ENCODE results near the gene MBTPS1. TPM values are rescaled to one million over a fixed set of nuclear protein-coding genes. Genes with fewer than 3 reads are reported as not detected.

The MBTPS1 gene
- total RNA-seq, 1 donor from 2014 or later, result 85.9 TPM

- no peak overlapping the region for H3K27ac Mint-ChIP-seq (ENCODE audit: unreplicated experiment)
- DNase-seq (ENCODE audit: low read depth) (no peak), FAIRE-seq (no peak)
- Histone ChIP-seq H3K4me1 (ENCODE audit: insufficient read depth, low read length) (peaks cover 2% of the 10 kb centered on the region), H4K20me1 (ENCODE audit: insufficient read depth, low read length) (peaks cover 69% of the 10 kb centered on the region), H2AFZ (ENCODE audit: low read depth, low read length) (no peak overlapping the region), H3K27me3 (ENCODE audit: insufficient read depth, low read length) (no peaks in the 10 kb centered on the region), H3K9ac (ENCODE audit: low read length) (no peak overlapping the region), H3K4me3 (ENCODE audit: insufficient read depth, low read depth, low read length) (no peak overlapping the region), H3K27ac (ENCODE audit: low read depth, low read length) (no peak overlapping the region), H3K79me2 (ENCODE audit: insufficient read depth, low read length) (peaks cover 96% of the 10 kb centered on the region), H3K9me3 (ENCODE audit: insufficient read depth, low read depth, low read length) (no peaks in the 10 kb centered on the region), H3K36me3 (ENCODE audit: insufficient read depth, low read length) (peaks cover 3% of the 10 kb centered on the region), H3K4me2 (ENCODE audit: low read length) (no peak overlapping the region)
- peaks cover 10% of the 10 kb centered on the region for H3K36me3 Mint-ChIP-seq (ENCODE audit: low read depth, unreplicated experiment)
- TF ChIP-seq EZH2 (IDR thresholded peaks at IDR 0.05; ENCODE audit: insufficient read depth, low read length) (no peak), CTCF (IDR thresholded peaks at IDR 0.05; ENCODE audit: insufficient read depth, low read depth, low read length) (no peak)
- peaks cover 10% of the 10 kb centered on the region for H3K4me1 Mint-ChIP-seq (ENCODE audit: low read depth, unreplicated experiment)
- H3K9me3 Mint-ChIP-seq (ENCODE audit: unreplicated experiment), result peaks cover 2% of the 10 kb centered on the region
- H3K27me3 Mint-ChIP-seq (ENCODE audit: low read depth, unreplicated experiment), result no peaks in the 10 kb centered on the region
- no peak overlapping the region for H3K4me3 Mint-ChIP-seq (ENCODE audit: unreplicated experiment)
Measured at GRCh38 chr16:84110527-84110926, 6.2 kb downstream of the MBTPS1 start.

GRCh38 chr16:84109598-84110335 lies 7.0 kb downstream of the MBTPS1 start:
- Histone ChIP-seq H4K20me1 (ENCODE audit: insufficient read depth, low read length) (peaks cover 68% of the 10 kb centered on the region), H3K79me2 (ENCODE audit: insufficient read depth, low read length) (peaks cover 94% of the 10 kb centered on the region), H3K36me3 (ENCODE audit: insufficient read depth, low read length) (peaks cover 3% of the 10 kb centered on the region), H3K4me2 (ENCODE audit: low read length) (no peak overlapping the region), H3K27me3 (ENCODE audit: insufficient read depth, low read length) (no peaks in the 10 kb centered on the region), H3K9ac (ENCODE audit: low read length) (no peak overlapping the region), H2AFZ (ENCODE audit: low read depth, low read length) (no peak overlapping the region), H3K4me1 (ENCODE audit: insufficient read depth, low read length) (no peaks in the 10 kb centered on the region), H3K9me3 (ENCODE audit: insufficient read depth, low read depth, low read length) (no peaks in the 10 kb centered on the region), H3K27ac (ENCODE audit: low read depth, low read length) (no peak overlapping the region), H3K4me3 (ENCODE audit: insufficient read depth, low read depth, low read length) (no peak overlapping the region)
- H3K9me3 Mint-ChIP-seq (ENCODE audit: unreplicated experiment), result peaks cover 2% of the 10 kb centered on the region
- DNase-seq (ENCODE audit: low read depth) (peak; percentile 45), FAIRE-seq (no peak)
- H3K27ac Mint-ChIP-seq (ENCODE audit: unreplicated experiment), result no peak overlapping the region
- no peaks in the 10 kb centered on the region for H3K27me3 Mint-ChIP-seq (ENCODE audit: low read depth, unreplicated experiment)
- H3K4me1 Mint-ChIP-seq (ENCODE audit: low read depth, unreplicated experiment), result peaks cover 8% of the 10 kb centered on the region
- H3K36me3 Mint-ChIP-seq (ENCODE audit: low read depth, unreplicated experiment), result peaks cover 10% of the 10 kb centered on the region
- H3K4me3 Mint-ChIP-seq (ENCODE audit: unreplicated experiment), result no peak overlapping the region
- no peak for TF ChIP-seq EZH2 (IDR thresholded peaks at IDR 0.05; ENCODE audit: insufficient read depth, low read length)
- TF ChIP-seq CTCF (IDR thresholded peaks at IDR 0.05; ENCODE audit: insufficient read depth, low read depth, low read length), result no peak

GRCh38 chr16:84107921-84108320 lies 8.8 kb downstream of the MBTPS1 start:
- DNase-seq (ENCODE audit: low read depth) (no peak), FAIRE-seq (no peak)
- H3K9me3 ChIP-seq (ENCODE audit: insufficient read depth, low read depth, low read length), result no peaks in the 10 kb centered on the region
- H3K27ac ChIP-seq (ENCODE audit: low read depth, low read length), result no peak overlapping the region
- peaks cover 10% of the 10 kb centered on the region for H3K36me3 Mint-ChIP-seq (ENCODE audit: low read depth, unreplicated experiment)
- H3K4me2 ChIP-seq (ENCODE audit: low read length), result no peak overlapping the region
- no peak overlapping the region for H3K9ac ChIP-seq (ENCODE audit: low read length)
- no peak overlapping the region for H3K27ac Mint-ChIP-seq (ENCODE audit: unreplicated experiment)
- H2AFZ ChIP-seq (ENCODE audit: low read depth, low read length), result no peak overlapping the region
- H3K79me2 ChIP-seq (ENCODE audit: insufficient read depth, low read length), result peaks cover 95% of the 10 kb centered on the region
- peaks cover 3% of the 10 kb centered on the region for H3K36me3 ChIP-seq (ENCODE audit: insufficient read depth, low read length)
- peaks cover 2% of the 10 kb centered on the region for H3K9me3 Mint-ChIP-seq (ENCODE audit: unreplicated experiment)
- no peak overlapping the region for H3K4me3 Mint-ChIP-seq (ENCODE audit: unreplicated experiment)
- H3K27me3 ChIP-seq (ENCODE audit: insufficient read depth, low read length), result no peaks in the 10 kb centered on the region
- TF ChIP-seq CTCF (IDR thresholded peaks at IDR 0.05; ENCODE audit: insufficient read depth, low read depth, low read length) (no peak), EZH2 (IDR thresholded peaks at IDR 0.05; ENCODE audit: insufficient read depth, low read length) (no peak)
- peaks cover 84% of the 10 kb centered on the region for H4K20me1 ChIP-seq (ENCODE audit: insufficient read depth, low read length)
- no peaks in the 10 kb centered on the region for H3K27me3 Mint-ChIP-seq (ENCODE audit: low read depth, unreplicated experiment)
- peaks cover 14% of the 10 kb centered on the region for H3K4me1 Mint-ChIP-seq (ENCODE audit: low read depth, unreplicated experiment)
- no peaks in the 10 kb centered on the region for H3K4me1 ChIP-seq (ENCODE audit: insufficient read depth, low read length)
- H3K4me3 ChIP-seq (ENCODE audit: insufficient read depth, low read depth, low read length), result no peak overlapping the region
